ENCODE data around the gene NFIX. TPM values are rescaled to one million over a fixed set of nuclear protein-coding genes. Genes with fewer than 3 reads are reported as not detected.

Gene NFIX
- total RNA-seq = 2.6 and 2.7 TPM in 2 replicates

- peak; percentile 53 for DNase-seq
- peak; percentile 61 for ATAC-seq (ENCODE audit: low read depth)
- Mint-ChIP-seq H3K36me3 (ENCODE audit: low read depth) (peaks cover 4% of the 10 kb centered on the region), H3K9me3 (no peaks in the 10 kb centered on the region), H3K4me3 (peak within 1 kb of the TSS; percentile 83), H3K27me3 (peaks cover 15% of the 10 kb centered on the region), H3K27ac (peak within 1 kb of the TSS; percentile 10), H3K4me1 (peaks cover 8% of the 10 kb centered on the region)
- POLR2A ChIA-PET = interaction anchor here (0.5 kb wide), 1 partner anchor 73 kb away, joined by 5 read pairs; no protein-coding TSS in a partner anchor
- TF ChIP-seq CTCF (IDR thresholded peaks at IDR 0.05) = no peak
- CTCF ChIA-PET = interaction anchor here (1.2 kb wide), 1 partner anchor 99 kb away, joined by 3 read pairs; no protein-coding TSS in a partner anchor
- intact Hi-C loops (cut with micrococcal nuclease) = loop anchor here (1.0 kb wide), 1 partner anchor 18 kb away; no protein-coding TSS in a partner anchor
Measured at GRCh38 chr19:12994701-12995595, at the start of gene NFIX. Gene NFIX, plus strand, starts transcription at chr19:12995475. Its CDS starts 363 bp downstream, at chr19:12995838.

- no peaks in the 10 kb centered on the region for H3K27me3 Mint-ChIP-seq
- TF ChIP-seq CTCF (IDR thresholded peaks at IDR 0.05) = no peak
- POLR2A ChIA-PET = interaction anchor here (0.9 to 3.7 kb wide), 4 partner anchors 8 to 159 kb away, joined by 3 to 24 read pairs (median 14); partner anchors contain the start of genes CALR, FARSA and GADD45GIP1
- CTCF ChIA-PET = interaction anchor here (1.5 kb wide), 1 partner anchor 20 kb away, joined by 4 read pairs; no protein-coding TSS in a partner anchor
- H3K27ac Mint-ChIP-seq = peak within 1 kb of the TSS; percentile 92
- H3K9me3 Mint-ChIP-seq = no peaks in the 10 kb centered on the region
- intact Hi-C loops (cut with micrococcal nuclease) = loop anchor here (1.0 kb wide), 2 partner anchors 12 kb away; partner anchors contain the start of genes FARSA and GADD45GIP1
- ATAC-seq (ENCODE audit: low read depth) (peak; percentile 80), DNase-seq (peak; percentile 99)
- peaks cover 56% of the 10 kb centered on the region for H3K4me1 Mint-ChIP-seq
- H3K4me3 Mint-ChIP-seq = peak within 1 kb of the TSS; percentile 93
- peaks cover 89% of the 10 kb centered on the region for H3K36me3 Mint-ChIP-seq (ENCODE audit: low read depth)
Measured at GRCh38 chr19:12945479-12946091, 49.7 kb upstream of the NFIX start, which contains the start of gene RAD23A. Gene RAD23A, plus strand, starts transcription at chr19:12945862. Its CDS starts 87 bp downstream, at chr19:12945949.

- intact Hi-C loops (cut with micrococcal nuclease) = no loop called here
- peaks cover 52% of the 10 kb centered on the region for H3K4me1 Mint-ChIP-seq
- peak; percentile 58 for DNase-seq
Measured at GRCh38 chr19:12946092-12946721, 49.1 kb upstream of the NFIX start.

More at GRCh38 chr19:12946092-12946721, 49.1 kb upstream of the NFIX start:
- H3K4me3 Mint-ChIP-seq = peak overlapping the region; percentile 86
- no peak for TF ChIP-seq CTCF (IDR thresholded peaks at IDR 0.05)
- H3K27ac Mint-ChIP-seq = peak overlapping the region; percentile 82
- CTCF ChIA-PET = interaction anchor here (1.5 kb wide), 1 partner anchor 19 kb away, joined by 4 read pairs; no protein-coding TSS in a partner anchor
- no peaks in the 10 kb centered on the region for H3K27me3 Mint-ChIP-seq
- H3K36me3 Mint-ChIP-seq (ENCODE audit: low read depth) = peaks cover 89% of the 10 kb centered on the region
- ATAC-seq (ENCODE audit: low read depth) = peak; percentile 59
- POLR2A ChIA-PET = interaction anchor here (0.7 to 3.7 kb wide), 5 partner anchors 9 to 148 kb away, joined by 3 to 24 read pairs (median 5); partner anchors contain the start of genes CALR, FARSA, GADD45GIP1 and GCDH
- H3K9me3 Mint-ChIP-seq = no peaks in the 10 kb centered on the region

Data from activated B cell treated with CpG ODN at 0.5 μM for 24 hours (primary cell).